Keratinocyte (primary cell): Measurements from ENCODE around the gene NAXD. TPM values are rescaled to one million over a fixed set of nuclear protein-coding genes. Genes with fewer than 3 reads are reported as not detected.

Source experiments
- DNase-seq: peaks from one replicate; pipeline ENCODE4 v3.0.0-alpha.2; 2011; ENCODE audit warnings: low read depth, missing footprints, low spot score
- FAIRE-seq: peaks from 2 replicates; lab custom pipeline; 2011; peaks lifted over from hg19 to GRCh38; lab: Jason Lieb, UNC
- H2AFZ ChIP-seq: 2 replicates; pipeline ENCODE4 v1.6.0; 2012; ENCODE audit warnings: low read length, control low read depth, inconsistent platforms; ENCODE audit not compliant: control insufficient read depth
- H3K27ac ChIP-seq: 2 replicates; pipeline ENCODE4 v1.5.1; 2011; ENCODE audit warnings: low read length; ENCODE audit not compliant: control insufficient read depth, insufficient read depth
- H3K27me3 ChIP-seq: 3 replicates; pipeline ENCODE4 v1.6.0; 2011; ENCODE audit warnings: low read length; ENCODE audit not compliant: control insufficient read depth, insufficient read depth; ENCODE audit errors: extremely low read depth
- H3K36me3 ChIP-seq, 2 experiments: 2 replicates in 1 of 2; 3 replicates in 1 of 2; pipeline ENCODE4 v1.5.1; 2011; ENCODE audit warnings: low read length in 2 of 2, mild to moderate bottlenecking in 1 of 2; ENCODE audit not compliant: control insufficient read depth in 2 of 2, insufficient read depth in 2 of 2; ENCODE audit errors: extremely low read depth in 1 of 2
- H3K4me1 ChIP-seq: 3 replicates; pipeline ENCODE4 v1.5.1; 2011; ENCODE audit warnings: low read length; ENCODE audit not compliant: control insufficient read depth, insufficient read depth; ENCODE audit errors: extremely low read depth
- H3K4me2 ChIP-seq: 3 replicates; pipeline ENCODE4 v1.6.0; 2011; ENCODE audit warnings: low read depth, low read length; ENCODE audit not compliant: control insufficient read depth, insufficient read depth; ENCODE audit errors: extremely low read depth
- H3K4me3 ChIP-seq, 3 experiments: fragments of 200-600 bp in 1 of 3; sonication (generic) in 1 of 3; 2 replicates in 2 of 3; 3 replicates in 1 of 3; pipeline ENCODE4 v1.5.1; 2011 to 2016; ENCODE audit warnings: low read length in 3 of 3, mild to moderate bottlenecking in 3 of 3, control low read depth in 2 of 3, inconsistent platforms in 1 of 3, low read depth in 1 of 3, mixed read lengths in 1 of 3, mixed run types in 1 of 3, moderate library complexity in 1 of 3; ENCODE audit not compliant: control insufficient read depth in 2 of 3, insufficient read depth in 2 of 3; ENCODE audit errors: extremely low read depth in 1 of 3
- H3K79me2 ChIP-seq: 2 replicates; pipeline ENCODE4 v1.6.0; 2012; ENCODE audit warnings: low read length; ENCODE audit not compliant: control insufficient read depth, insufficient read depth
- H3K9ac ChIP-seq: 3 replicates; pipeline ENCODE4 v1.6.0; 2011; ENCODE audit warnings: low read length; ENCODE audit not compliant: control insufficient read depth, insufficient read depth; ENCODE audit errors: extremely low read depth
- H3K9me1 ChIP-seq: 3 replicates; pipeline ENCODE4 v1.6.0; 2011; ENCODE audit warnings: low read length; ENCODE audit not compliant: control insufficient read depth, insufficient read depth; ENCODE audit errors: extremely low read depth
- H3K9me3 ChIP-seq: 2 replicates; pipeline ENCODE4 v1.5.1; 2012; ENCODE audit warnings: low read depth, low read length; ENCODE audit not compliant: control insufficient read depth
- H4K20me1 ChIP-seq: 3 replicates; pipeline ENCODE4 v1.6.0; 2011; ENCODE audit warnings: low read length; ENCODE audit not compliant: control insufficient read depth, insufficient read depth; ENCODE audit errors: extremely low read depth
- CTCF ChIP-seq, 3 experiments: IDR thresholded peaks in 1 of 3; conservative IDR thresholded peaks in 1 of 3; optimal IDR thresholded peaks in 1 of 3; 2 replicates in 2 of 3; 3 replicates in 1 of 3; pipeline versions ENCODE3 to v1.5.1; 2011; ENCODE audit warnings: low read length in 3 of 3, mild to moderate bottlenecking in 3 of 3, moderate library complexity in 2 of 3, control low read depth in 1 of 3, inconsistent platforms in 1 of 3; ENCODE audit not compliant: insufficient read depth in 2 of 3; ENCODE audit errors: extremely low read depth in 1 of 3
- EZH2 ChIP-seq: IDR thresholded peaks from one replicate; pipeline ENCODE4 v1.6.1; 2012; ENCODE audit warnings: inconsistent platforms, mild to moderate bottlenecking, low read length, moderate library complexity
- dilution Hi-C: fragments of 300-500 bp; cut with MboI; formaldehyde crosslinking; loops from one replicate; pipeline ENCODE4 v1.7.0; 2020; ENCODE audit warnings: low sequenced_read_pairs; ENCODE audit not compliant: extremely low pct_ligation_motif_present
- polyA plus RNA-seq, 5 experiments: library from polyadenylated mRNA; depleted of rRNA in 3 of 5; stranded (reverse) in 3 of 5; stranded (forward) in 1 of 5; unstranded in 1 of 5; fragments of >200 nt; gene quantifications; 1 replicate in 1 of 5; 2 replicates in 3 of 5; 3 replicates in 1 of 5; pipeline versions ENCODE4 v1.2.1 to v1.2.3, GENCODE V29; 2011 to 2012; ENCODE audit warnings: missing spikeins in 2 of 5, low read depth in 1 of 5, low replicate concordance in 1 of 5

The NAXD gene
- polyA plus RNA-seq, 1 donor (not counting 4 experiments of a cell fraction or from before 2014, with no cell fraction given) = 18.0 TPM

- Histone ChIP-seq H3K9me3 (no peaks in the 10 kb centered on the region), H3K4me1 (no peaks in the 10 kb centered on the region), H3K9ac (no peak overlapping the region), H3K27me3 (no peaks in the 10 kb centered on the region), H3K27ac (no peak overlapping the region), H3K9me1 (no peaks in the 10 kb centered on the region), H4K20me1 (no peaks in the 10 kb centered on the region), H3K79me2 (peaks cover 13% of the 10 kb centered on the region), H3K4me3 (no peak overlapping the region), H3K4me2 (no peak overlapping the region), H2AFZ (no peak overlapping the region), H3K36me3 (peaks cover 37 to 51% of the 10 kb centered on the region in 2 experiments)
- TF ChIP-seq EZH2 (no peak), CTCF (optimal IDR thresholded peaks at IDR 0.05 in 1 of 3, IDR thresholded peaks at IDR 0.05 in 1 of 3, conservative IDR thresholded peaks at IDR 0.05 in 1 of 3; ENCODE audit: extremely low read depth in 1 of 3, insufficient read depth in 2 of 3, low read length in 3 of 3) (peak; percentile 27 to 39 (median 36))
- dilution Hi-C loops = no loop called here
- DNase-seq = no peak
- FAIRE-seq = no peak
Measured at GRCh38 chr13:110680852-110681251, 65.5 kb downstream of the NAXD start.

DNA sequence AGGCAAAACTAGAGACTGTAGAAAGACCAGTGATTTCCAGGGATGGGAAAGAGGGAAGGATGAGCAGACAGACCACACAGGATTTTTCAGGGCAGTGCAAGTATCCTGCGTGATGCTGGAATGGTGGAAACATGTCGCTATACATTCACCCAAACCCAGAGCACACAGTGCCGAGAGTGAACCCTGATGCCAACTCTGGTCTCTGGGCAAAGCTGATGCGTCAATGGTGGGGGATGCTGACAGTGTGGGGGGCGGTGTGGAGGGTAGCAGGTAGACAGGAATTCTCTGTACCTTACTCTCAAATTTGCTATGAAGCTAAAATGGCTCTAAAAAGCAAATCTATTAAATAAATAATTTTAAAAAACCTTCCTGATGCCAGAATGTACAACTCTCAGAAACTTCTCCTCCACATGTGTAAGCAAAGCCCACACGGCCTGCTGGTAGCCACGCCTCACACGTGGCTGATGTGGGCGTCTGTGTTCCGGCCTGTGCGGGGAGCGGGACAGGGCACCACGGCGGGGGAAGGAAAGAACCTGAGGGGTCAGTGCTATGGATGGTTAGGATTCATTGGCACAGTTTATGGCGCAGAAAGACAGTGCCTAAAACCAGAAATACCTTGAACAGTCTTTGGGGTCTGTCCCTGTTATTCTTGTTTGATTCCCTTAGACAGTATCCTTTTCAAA is 66.7 kb downstream of the NAXD start:
- Histone ChIP-seq H4K20me1 (no peaks in the 10 kb centered on the region), H3K9me1 (no peaks in the 10 kb centered on the region), H3K4me3 (no peak overlapping the region), H3K4me1 (no peaks in the 10 kb centered on the region), H2AFZ (no peak overlapping the region), H3K79me2 (peaks cover 5% of the 10 kb centered on the region), H3K36me3 (peaks cover 45 to 46% of the 10 kb centered on the region in 2 experiments), H3K4me2 (no peak overlapping the region), H3K9ac (no peak overlapping the region), H3K9me3 (no peaks in the 10 kb centered on the region), H3K27me3 (no peaks in the 10 kb centered on the region), H3K27ac (no peak overlapping the region)
- DNase-seq (no peak), FAIRE-seq (no peak)
- dilution Hi-C loops = no loop called here
- no peak for TF ChIP-seq EZH2
- TF ChIP-seq CTCF (optimal IDR thresholded peaks at IDR 0.05 in 1 of 3, IDR thresholded peaks at IDR 0.05 in 1 of 3, conservative IDR thresholded peaks at IDR 0.05 in 1 of 3; ENCODE audit: extremely low read depth in 1 of 3, insufficient read depth in 2 of 3, low read length in 3 of 3) = no peak
